Activated naive CD4-positive, alpha-beta T cell treated with Interleukin-2 at 50 U/mL for 16 hours (primary cell): Measurements from ENCODE around the gene PHOX2A.
"Not testable (repeated sequence)": the region's sequence is repeated elsewhere in the genome, so short reads cannot be mapped to it uniquely, and the experiment has no call there.

Source experiments
- DNase-seq: peaks from one replicate; pipeline ENCODE4 v3.0.0-alpha.2; 2020

Gene PHOX2A

DNA sequence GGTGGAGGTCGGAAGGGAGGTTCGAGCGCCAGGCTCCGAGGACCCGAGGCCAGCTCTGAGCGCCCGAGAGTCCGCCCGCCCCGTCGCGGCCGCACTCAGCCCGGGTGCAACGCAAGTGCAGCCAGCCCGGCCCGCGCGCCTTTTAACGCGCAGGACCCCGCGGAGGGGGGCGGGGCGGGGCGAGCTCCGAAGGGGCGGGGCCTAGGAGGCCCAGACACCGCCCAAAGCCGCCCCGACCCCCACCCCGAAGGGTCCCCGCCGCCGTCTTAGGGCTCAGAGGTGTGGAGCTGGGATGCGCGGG is at the start of gene PHOX2A:
PHOX2A (minus strand) TSS at position 117 of the 301 bp plus-strand sequence. CDS start 172 bp downstream, outside the sequence.
- no peak for DNase-seq

DNA sequence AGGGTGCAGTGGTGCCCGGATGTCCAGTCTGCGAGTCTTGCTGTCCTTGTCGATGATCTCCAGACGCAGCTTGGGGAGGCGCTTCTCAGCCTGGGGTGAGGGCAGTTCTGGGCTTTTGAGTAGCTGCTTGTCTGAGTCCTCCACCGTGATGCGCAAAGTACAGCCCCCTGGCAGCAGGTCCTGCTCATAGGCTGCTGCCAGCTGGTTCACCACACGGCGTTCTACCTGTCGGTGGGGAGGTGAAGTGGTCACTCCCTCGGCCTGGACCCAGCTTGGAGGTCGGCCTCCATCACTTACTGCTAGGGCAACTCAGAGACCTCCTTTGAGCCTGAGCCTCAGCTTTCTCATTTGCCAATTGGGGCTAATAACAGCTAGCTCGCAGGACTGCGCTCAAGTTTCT is 49.4 kb upstream of the PHOX2A start:
- DNase-seq, result no peak

DNA sequence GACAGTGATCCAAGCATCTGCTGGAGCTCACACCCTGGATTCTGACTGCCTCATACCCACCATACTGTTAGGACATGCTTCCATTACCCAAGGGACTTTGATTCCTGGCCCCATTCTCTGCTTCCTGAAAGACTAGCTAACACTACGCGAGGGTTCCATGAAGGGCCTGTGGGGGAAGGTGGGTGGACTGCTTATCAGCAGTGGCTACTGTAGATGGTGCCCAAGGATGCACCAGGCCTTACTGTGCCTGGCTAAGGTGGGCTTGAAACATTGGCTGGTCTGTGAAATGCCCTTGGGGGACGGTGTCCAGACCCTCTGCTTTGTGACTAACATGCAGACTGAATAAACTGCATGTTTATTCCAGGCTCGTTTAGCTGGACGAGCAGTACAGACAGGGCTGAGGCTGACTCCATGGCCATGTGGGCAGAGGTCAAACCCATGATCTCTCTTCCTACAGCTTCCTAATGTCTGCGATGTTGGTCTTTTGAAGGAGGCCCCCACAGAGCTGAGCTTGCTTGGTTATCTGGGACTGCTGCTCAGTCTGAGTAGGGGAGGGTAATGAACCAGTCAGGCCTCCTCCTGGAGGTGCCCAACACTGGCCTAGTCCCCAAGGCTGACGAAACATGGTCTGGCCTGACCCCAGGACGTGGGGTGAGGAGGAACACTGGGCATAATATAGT is 48.3 kb upstream of the PHOX2A start:
- no peak for DNase-seq

DNA sequence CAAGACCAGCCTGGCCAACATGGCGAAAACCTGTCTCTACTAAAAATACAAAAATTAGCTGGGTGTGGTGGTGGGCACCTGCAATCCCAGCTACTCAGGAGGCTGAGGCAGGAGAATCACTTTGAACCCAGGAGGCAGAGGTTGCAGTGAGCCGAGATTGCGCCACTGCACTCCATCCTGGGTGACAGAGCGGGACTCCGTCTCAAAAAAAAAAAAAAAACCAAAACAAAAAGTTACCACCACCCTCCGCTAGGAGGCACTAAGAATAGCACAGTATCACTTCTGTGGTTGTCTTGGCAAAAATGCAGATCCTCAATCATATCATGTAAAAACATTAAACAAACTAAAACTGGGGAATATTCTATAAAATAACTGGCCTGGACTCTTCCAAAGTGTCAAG is 46.8 kb upstream of the PHOX2A start:
- DNase-seq, result not testable (repeated sequence)

DNA sequence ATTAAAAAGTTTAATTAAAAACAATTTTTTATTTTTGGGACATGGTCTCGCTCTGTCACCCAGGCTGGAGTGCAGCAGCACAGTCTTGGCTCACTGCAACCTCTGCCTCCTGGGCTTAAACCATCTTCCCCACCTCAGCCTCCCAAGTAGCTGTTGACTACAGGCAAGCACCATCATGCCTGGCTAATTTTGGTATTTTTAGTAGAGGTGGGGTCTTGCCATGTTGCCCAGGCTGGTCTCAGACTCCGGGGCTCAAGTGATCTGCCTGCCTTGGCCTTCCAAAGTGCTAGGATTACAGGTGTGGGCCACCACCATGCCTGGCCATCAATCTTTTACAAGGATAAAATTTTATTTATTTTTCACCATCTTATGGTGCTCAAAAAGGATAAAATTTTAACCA is 43.3 kb upstream of the PHOX2A start:
- no peak for DNase-seq

DNA sequence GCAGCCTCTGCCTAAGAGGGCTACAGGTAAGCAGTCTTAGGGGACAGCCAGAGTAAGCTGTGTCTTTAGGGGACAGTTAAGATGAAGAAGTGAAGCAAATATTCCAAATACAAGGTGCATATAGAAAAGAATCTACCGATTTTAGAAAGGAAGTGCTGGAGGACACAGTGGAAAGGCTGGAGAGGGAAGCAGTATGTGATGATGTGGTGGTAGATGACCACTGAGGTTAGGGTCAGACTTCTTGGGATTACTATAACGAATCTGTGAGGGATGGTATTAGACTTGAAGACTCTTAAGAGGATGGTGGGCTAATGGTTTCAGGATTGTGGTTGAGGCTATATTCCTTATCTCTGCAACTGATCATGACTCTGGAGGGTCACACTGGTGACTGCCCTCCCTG is 40.0 kb upstream of the PHOX2A start:
- DNase-seq, result no peak

DNA sequence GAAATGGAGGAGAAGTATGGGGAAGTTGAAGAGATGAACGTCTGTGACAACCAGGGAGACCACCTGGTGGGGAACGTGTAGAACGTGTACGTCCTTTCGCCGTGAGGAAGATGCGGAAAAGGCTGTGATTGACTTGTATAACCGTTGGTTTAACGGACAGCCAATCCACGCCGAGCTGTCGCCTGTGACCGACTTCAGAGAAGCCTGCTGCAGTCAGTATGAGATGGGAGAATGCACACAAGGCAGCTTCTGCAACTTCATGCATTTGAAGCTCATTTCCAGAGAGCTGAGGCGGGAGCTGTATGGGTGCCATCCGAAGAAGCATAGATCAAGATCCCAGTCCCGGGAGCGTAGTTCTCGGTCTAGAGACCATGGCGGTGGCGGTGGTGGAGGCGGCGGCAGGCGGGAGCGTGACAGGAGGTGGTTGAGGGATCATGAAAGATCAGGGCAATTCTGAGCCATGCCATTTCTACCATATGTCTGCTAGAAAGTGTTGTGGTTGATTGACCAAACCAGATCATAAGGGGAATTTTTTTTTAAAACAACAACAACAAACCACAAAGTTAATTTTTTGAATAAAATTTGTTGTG is 36.8 kb upstream of the PHOX2A start:
- no peak for DNase-seq

DNA sequence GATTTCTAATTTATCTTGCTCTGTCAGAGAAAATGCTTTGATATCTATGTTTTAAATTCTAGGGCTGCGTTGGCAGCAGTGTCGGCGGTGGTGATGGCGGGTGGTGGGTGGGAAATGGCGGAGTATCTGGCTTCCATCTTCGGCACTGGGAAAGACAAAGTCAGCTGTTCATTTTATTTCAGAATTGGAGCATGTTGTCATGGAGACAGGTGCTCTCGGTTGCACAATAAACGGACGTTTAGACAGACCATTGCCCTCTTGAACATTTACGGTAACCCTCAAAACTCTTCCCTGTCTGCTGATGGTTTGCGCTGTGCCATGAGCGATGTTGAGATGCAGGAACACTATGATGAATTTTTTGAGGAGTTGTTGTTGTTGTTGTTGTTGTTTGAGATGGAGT is 36.1 kb upstream of the PHOX2A start:
- DNase-seq, result no peak

DNA sequence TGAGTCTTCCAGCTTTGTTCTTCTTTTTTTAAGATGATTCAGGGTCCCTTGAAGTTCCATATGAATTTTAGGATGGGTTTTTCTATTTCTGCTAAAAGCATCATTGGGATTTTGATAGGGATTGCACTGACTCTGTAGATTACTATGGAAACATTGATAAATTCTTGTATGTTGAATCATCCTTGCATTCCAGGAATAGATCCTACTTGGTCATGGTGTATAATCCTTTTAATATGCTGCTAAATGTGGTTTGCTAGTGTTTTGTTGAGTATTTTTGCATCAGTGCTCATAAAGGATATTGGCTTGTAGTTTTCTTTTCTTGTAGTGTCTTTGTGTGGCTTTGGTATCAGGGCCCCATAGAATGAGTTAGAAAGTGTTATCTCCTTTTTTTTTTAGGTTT is 34.9 kb upstream of the PHOX2A start:
- DNase-seq, result no peak

DNA sequence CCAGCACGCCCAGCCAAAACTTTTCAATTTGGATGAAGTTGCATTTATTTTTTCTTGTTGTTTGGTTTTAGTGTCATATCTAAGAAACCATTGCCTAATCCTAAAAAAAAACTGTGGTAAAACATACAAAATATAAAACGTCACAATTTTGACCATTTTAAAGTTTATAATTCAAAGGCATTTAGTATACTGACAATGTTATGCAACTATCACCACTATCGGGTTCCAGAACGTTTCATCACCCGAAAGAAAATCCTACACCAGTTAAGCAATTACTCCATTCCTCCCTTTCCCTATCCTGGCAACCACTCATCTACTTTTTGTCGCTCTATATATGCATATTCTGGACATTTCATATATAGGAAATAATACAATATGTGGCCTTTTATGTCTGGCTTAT is 30.5 kb upstream of the PHOX2A start:
- no peak for DNase-seq

DNA sequence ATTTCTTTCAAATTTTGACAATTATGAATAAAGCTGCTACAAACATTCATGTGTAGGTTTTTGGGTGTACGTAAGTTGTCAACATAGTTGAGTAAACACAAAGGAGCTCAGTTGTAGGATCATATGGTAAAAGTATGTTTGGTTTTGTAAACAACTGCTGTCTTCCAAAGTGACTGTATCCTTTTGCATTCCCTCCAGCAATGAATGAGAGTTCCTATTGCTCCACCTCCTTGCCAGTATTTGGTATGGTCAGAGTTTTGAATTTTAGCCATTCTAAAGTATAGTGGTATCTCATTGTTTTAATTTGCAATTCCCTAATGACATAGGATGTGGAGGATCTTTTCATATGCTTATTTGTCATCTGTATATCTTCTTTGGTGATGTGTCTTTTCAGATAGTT is 28.0 kb upstream of the PHOX2A start:
- DNase-seq, result no peak

DNA sequence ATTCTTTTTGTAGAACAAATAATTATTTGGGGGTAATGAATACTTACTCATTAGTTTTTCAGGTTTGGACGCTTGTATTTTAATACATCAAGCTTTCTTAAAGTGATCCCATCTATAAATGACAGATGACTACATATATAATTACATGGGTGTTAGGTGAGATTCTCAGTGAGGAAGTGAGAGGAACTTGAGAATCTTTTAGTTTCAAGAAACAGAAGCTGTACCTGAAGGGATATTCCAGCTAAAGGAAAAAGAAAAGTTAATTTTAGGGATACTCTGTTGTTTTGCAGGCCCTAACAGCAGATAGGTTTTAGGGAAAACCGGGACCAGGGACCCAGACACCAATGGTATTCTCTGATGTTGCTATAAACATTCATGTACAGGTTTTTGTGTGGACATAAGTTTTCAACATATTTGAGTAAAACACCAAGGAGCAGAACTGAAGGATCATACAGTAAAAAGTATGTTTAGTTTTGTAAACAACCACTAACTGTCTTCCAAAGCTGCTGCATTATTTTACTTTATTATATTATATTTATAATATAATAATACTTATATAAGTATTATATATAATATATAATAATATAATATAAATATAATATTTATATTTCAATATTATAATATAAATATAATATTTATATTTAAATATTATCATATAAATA is 24.1 kb upstream of the PHOX2A start:
- DNase-seq, result no peak

DNA sequence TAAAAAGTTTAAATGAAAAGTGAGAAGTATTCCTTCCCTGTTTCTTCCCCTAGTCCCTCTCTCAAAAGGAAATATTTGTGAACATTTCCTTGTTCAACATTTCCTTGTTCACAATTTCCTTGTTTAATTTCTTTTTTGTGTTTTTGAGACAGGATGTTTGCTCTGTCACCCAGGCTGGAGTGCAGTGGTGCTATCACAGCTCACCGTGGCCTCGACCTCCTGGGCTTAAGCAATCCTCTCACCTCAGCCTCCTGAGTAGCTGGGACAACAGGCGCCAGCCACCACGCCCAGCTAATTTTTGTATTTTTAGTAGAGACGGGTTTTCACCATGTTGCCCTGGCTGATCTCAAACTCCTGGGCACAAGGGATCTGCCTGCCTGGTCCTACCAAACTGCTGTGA is 23.0 kb upstream of the PHOX2A start:
- DNase-seq, result not testable (repeated sequence)

DNA sequence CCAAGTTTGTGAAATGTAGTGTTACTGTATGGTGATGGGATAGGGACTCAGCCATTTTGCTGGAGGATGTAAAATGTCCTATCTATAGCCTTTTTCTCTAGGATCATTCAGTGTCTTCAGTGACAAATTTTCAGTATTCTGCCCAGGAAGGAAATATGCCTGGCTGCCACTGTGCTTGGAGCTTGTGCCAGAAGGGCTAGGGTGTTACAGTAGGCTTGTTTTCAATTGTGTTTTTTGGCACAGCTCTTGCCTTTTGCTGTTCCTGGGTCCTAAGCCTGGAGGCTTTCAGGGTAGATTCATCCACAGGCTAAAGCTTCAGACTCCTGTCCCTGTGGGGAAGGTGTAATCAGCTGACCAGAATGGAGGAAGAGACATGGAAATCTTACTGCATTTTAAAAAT is 22.0 kb upstream of the PHOX2A start:
- DNase-seq, result no peak

DNA sequence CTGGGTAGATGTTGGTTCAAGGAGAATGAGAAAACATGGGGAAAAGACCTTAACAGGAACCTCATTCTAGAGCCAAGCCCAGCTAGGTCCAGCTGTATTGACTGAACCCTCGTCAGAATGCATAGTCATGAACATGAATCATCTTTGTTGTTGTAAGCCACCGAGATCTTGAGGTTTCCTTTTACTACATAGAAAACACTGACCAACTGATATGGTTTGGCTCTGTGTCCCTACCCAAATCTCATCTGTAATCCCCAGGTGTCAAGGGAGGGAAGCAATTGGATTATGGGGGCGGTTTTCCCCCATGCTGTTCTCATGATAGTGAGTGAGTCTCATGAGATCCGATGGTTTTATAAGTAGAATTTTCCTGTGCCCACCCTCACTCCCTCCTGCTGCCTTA is 19.4 kb upstream of the PHOX2A start:
- no peak for DNase-seq

DNA sequence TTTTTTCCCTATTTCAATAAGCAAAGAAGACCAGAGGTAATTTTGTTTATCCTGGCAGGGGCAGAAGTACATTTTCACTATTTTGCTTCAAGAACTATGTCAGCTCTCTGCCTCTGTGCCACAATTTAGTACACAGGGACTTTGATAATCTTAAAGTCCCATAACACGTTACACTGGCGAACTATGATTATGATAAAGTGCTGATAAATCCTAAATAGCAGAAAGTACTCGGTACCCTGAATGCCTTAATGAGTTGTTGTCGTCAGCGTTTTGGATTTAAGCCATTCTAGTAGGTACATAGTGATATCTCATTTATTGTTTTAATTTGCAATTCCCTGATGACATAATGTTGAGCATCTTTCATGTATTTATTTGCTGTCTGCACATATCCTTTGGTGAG is 16.6 kb upstream of the PHOX2A start:
- DNase-seq, result no peak

DNA sequence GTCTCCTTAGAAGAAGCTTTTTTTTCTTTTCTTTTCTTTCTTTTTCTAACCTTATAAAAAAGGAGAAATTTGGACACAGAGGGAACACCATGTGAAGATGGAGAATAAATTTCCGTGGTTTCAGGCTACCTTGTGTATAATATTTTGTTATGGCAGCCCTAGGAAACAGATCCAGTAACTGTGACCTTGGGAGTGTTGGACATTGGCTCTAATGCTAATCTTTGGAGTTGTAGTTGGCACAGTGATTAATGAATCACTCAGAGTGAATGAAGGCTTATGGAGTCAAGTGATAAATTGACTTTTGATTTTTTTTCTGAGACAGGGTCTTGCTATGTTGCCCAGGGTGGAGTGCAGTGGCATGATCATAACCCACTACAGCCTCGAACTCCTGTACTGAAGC is 15.5 kb upstream of the PHOX2A start:
- DNase-seq, result no peak

DNA sequence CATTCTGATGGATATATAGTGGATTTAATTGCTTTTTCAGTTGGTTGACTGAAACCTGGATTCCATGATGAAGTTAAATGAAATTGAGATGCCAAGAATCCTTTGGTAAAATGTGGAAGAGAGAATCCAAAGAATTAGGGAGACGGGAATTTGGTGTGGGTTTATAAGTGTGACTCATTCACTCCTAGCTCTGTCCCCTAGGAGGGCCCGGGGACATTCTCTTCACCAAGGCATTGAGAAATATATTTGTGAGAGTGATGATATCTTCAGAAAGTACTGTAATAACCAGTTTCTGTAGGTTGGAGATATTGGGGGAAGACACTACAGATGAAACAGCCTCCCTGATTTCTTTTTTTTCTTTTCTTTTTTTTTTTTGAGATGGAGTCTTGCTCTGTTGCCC is 13.6 kb upstream of the PHOX2A start:
- no peak for DNase-seq

DNA sequence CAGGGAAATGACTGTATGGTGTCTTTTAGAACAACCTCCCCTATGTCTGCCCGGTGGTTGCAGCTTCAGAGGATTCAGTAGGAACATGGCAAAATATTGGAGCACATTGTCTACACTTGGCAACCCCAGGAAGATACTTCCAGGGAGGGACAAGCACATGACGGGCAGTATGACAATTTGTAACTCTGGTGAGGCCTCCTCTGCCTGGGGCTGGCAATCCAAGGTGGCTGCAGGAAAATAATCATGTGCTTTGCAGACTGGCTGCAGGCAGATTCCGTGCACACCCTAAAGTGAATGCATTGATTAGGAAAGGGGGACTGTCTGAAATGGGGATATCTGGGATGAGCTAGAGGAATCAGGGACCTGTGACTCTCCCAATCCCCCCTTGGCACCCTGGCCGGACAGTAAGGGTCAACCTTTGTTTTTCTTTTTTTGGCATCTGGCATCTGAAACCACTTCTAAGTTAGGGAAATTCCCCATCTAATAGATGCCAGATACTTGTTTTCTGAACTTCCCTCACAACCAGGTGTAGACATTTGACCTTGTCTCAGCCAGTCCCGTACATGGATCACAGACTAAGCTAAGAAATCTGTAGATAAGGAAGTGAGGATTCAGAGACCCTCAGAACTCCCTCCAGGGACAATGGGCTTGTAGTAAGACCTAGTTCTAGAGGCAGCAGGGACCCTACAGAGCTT is 10.5 kb upstream of the PHOX2A start:
- DNase-seq, result no peak

DNA sequence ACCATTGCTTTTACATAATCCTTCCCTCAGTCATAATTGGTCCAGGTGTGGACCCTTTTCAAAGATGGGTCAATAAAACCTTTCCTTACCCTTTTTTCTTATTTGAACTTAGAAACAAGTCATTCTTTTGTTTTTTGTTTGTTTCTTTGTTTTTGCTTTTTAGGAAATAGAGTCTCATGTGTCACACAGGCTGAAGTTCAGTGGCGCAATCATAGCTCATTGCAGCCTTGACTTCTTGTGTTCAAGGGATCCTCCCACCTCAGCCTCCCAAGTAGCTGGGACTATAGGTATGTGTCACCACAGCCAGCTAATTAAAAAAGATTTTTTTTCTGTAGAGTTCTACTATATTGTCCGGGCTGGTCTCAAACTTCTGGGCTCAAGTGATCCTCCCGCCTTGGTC is 9.4 kb upstream of the PHOX2A start:
- no peak for DNase-seq

DNA sequence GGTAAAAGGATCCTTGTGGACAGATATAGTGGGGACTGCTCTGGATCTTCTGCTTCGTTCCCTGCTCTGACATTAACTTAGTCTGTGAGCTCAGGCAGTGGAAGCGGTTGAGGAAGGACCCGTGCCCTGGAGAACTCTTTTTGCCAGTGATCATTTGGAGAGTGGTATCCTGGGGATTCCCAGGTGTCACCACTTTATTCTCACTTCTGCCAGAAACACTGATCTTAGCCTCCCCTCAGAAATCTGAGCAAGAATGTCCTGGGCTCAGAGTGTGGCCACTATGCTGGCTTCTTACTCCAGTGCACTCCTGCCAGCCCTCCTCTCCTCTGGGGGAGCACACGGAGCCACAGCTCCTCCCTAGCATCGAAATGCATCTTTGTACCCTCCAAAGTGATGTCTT is 7.6 kb upstream of the PHOX2A start:
- no peak for DNase-seq

DNA sequence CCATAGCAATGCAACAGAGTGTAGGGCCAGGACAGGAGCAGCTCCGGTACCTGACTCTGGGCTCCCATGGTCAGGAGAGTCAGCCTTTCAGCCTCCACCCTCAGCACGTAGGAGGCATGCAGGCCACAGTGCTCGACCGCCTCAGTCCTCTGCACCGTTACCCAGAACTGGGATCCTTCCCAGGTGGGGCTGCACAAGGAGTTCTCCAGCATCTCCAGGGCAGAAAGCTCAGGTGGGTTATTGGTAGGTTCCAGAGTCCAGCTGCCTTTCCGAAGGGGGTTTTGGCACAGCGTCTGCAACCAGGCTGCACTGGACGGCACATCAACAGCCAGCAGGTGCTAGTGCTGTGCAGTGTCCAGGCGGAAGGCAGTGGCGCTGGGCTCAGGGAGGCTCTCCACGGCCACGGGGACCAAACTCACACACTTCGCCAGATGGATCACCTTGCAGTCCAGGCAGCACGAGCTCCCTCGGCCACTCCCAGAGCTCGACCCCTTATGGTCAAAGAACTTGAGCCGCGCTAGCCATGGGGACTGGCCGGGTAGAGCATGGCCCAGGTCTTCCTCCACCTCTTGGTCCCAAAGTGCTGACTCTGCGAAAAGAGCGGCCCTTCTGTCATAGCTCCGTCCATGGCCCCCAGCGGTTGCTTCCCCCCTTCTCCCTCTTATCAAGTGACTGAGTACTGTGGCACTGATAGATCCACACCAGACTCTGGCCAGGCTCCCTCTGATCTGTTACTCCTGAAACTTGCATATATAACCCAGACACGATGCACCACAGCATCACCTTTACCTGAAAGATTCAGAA is 6.9 kb upstream of the PHOX2A start:
- DNase-seq, result no peak

DNA sequence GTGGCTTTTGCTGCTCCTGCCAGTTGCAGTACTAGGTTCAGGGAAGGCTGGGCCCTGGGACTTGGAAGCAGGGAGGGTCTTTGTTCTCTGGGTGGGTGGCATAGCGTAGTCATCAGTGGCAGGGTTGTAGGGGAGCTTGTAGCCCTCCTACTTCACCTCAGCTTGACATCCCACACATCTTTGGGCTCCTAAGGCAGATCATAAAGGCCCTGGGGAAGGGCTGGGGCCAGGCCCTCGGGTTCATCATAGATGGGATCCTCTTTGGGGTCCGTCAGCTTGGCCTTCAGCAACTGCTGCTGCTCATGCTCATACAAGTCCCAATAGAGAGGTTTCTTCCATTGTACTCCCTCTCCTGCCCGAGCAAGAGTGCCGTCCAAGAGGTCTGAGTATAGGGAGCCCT is 6.0 kb upstream of the PHOX2A start:
- no peak for DNase-seq
